Activated CD8-positive, alpha-beta T cell treated with anti-CD3 and anti-CD28 coated beads, Interleukin-2, amount 10 ng/mL, durations not matched to agents 7 days and 5 days (primary cell): ENCODE results near the gene TEAD1. TPM values are rescaled to one million over a fixed set of nuclear protein-coding genes. Genes with fewer than 3 reads are reported as not detected.

Experiments
- ATAC-seq: fragments of 150-1000 bp; cut with Tn5 transposase; one replicate; pipeline ENCODE4 v1.10.0; 2021; ENCODE audit warnings: moderate library complexity
- CTCF ChIA-PET: fragments of 350-600 bp; sonication (Branson Sonifier 250); formaldehyde crosslinking; loops from one replicate; lab custom pipeline; 2021; ENCODE audit warnings: antibody characterized with exemption; lab: Charles Lee
- POLR2A ChIA-PET: fragments of 350-600 bp; sonication (Branson Sonifier 250); formaldehyde crosslinking; loops from one replicate; lab custom pipeline; 2021; ENCODE audit warnings: antibody characterized with exemption; lab: Charles Lee
- DNase-seq: peaks from one replicate; pipeline ENCODE4 v3.0.0-alpha.2; 2020
- H3K27ac Mint-ChIP-seq: one replicate; pipeline ENCODE4 v1.8.0; 2021; ENCODE audit warnings: mild to moderate bottlenecking, mixed read lengths
- H3K27me3 Mint-ChIP-seq: one replicate; pipeline ENCODE4 v1.8.0; 2021; ENCODE audit warnings: low read depth, mixed read lengths
- H3K36me3 Mint-ChIP-seq: one replicate; pipeline ENCODE4 v1.8.0; 2021; ENCODE audit warnings: low read depth, mixed read lengths
- H3K4me1 Mint-ChIP-seq: one replicate; pipeline ENCODE4 v1.8.0; 2021; ENCODE audit warnings: low read depth, mixed read lengths
- H3K4me3 Mint-ChIP-seq: one replicate; pipeline ENCODE4 v1.8.0; 2021; ENCODE audit warnings: mild to moderate bottlenecking, mixed read lengths
- H3K9me3 Mint-ChIP-seq: one replicate; pipeline ENCODE4 v1.8.0; 2022; ENCODE audit warnings: mixed read lengths; ENCODE audit not compliant: insufficient read depth
- total RNA-seq, 2 experiments: library from RNA; stranded (reverse); gene quantifications; one replicate each; pipeline ENCODE4 v1.2.3, GENCODE V29; 2021

TEAD1 gene
- total RNA-seq, 2 experiments from 2014 or later: 0.05 TPM; not detected in 1

DNA sequence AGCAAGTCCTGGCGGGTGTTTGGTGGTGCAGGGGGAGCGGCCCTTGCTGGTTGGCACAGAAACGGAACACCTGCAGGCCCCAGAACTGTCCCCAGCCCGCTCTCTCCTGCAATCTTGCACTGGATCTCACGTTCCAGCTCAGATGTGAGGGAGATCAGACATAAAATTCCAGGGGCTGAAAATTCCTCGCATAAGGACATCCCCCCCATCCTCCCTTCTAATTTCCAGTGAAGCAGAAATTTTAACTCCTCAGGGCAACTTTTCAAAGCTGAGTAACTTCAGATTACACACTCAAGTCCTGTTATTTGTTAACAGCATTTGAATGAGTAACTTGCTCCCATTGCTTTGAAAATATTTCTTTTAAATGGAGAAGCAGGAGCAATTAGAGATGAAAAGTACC is 294.6 kb downstream of the TEAD1 start:
- Mint-ChIP-seq H3K27me3 (peaks cover 3% of the 10 kb centered on the region), H3K4me3 (no peak overlapping the region), H3K9me3 (no peaks in the 10 kb centered on the region), H3K27ac (no peak overlapping the region), H3K36me3 (no peaks in the 10 kb centered on the region), H3K4me1 (no peaks in the 10 kb centered on the region)
- POLR2A ChIA-PET: no interaction called here
- DNase-seq (no peak), ATAC-seq (no peak)
- CTCF ChIA-PET: interaction anchor here (1.1 kb wide), 1 partner anchor 518 kb away, joined by 3 read pairs; no protein-coding TSS in a partner anchor

- no peak overlapping the region for H3K4me3 Mint-ChIP-seq
- no peaks in the 10 kb centered on the region for H3K9me3 Mint-ChIP-seq
- no peak for DNase-seq
- ChIA-PET POLR2A (no interaction called here), CTCF (no interaction called here)
- H3K27ac Mint-ChIP-seq: no peak overlapping the region
- no peak for ATAC-seq
- no peaks in the 10 kb centered on the region for H3K4me1 Mint-ChIP-seq
- no peaks in the 10 kb centered on the region for H3K36me3 Mint-ChIP-seq
- peaks cover 2% of the 10 kb centered on the region for H3K27me3 Mint-ChIP-seq
Measured at GRCh38 chr11:12971955-12972354, 297.7 kb downstream of the TEAD1 start.

DNA sequence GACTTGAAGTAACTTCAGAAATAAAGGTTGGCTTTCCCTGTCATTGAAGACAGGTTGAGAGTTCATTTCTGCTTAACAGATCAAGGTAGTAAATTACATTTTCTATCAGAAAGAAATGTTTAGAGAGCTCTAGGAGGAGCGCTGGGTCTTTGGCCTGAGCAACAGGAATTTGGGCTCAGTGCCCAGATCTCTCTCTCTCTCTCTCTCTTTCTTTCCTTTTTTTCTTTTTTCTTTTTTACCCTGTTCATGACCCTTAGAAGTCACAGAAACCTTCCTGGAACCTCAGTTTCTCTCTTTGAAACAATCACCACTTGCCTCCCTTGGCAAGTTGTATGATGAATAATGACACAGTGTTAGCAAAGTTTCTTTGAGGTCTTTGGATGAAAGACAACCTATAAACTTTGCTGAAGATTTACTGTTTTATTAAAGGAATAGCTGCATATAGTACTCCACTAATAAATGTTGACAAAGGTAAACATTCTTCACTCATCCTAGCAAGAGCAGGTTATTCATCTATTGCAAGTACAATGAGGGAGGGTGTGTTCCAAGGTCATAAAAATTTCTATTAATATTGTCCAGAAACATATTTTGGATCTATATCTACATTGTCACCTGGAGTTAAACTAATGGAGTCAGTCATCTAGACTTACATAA is 299.4 kb downstream of the TEAD1 start:
- H3K4me3 Mint-ChIP-seq: no peak overlapping the region
- H3K36me3 Mint-ChIP-seq: no peaks in the 10 kb centered on the region
- no peaks in the 10 kb centered on the region for H3K9me3 Mint-ChIP-seq
- ATAC-seq: no peak
- peaks cover 2% of the 10 kb centered on the region for H3K27me3 Mint-ChIP-seq
- no peak overlapping the region for H3K27ac Mint-ChIP-seq
- no peaks in the 10 kb centered on the region for H3K4me1 Mint-ChIP-seq
- CTCF ChIA-PET: interaction anchor here (1.5 kb wide), 1 partner anchor 10 kb away, joined by 4 read pairs; no protein-coding TSS in a partner anchor
- no peak for DNase-seq
- POLR2A ChIA-PET: no interaction called here

DNA sequence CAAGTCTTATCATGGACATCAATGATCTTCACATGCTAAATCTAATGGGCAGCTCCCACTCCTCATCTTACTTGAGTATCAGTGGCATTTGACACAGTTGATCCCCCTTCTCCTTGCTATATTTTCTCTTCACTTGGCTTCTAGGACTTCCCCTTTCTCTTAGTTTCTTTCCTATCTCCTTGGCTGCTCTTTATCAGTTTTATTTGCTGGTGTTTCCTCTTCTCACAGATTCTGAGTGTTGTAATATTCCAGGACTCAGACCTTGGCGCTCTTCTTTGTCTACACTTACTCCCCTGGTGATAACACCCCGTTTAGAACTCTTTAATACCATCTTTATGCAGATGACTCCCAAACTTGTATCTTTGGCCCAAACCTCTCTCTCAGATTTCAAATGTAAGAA is 301.0 kb downstream of the TEAD1 start:
- ChIA-PET POLR2A (no interaction called here), CTCF (interaction anchor here (1.5 kb wide), 1 partner anchor 12 kb away, joined by 4 read pairs; no protein-coding TSS in a partner anchor)
- no peak overlapping the region for H3K27ac Mint-ChIP-seq
- peaks cover 2% of the 10 kb centered on the region for H3K27me3 Mint-ChIP-seq
- H3K4me1 Mint-ChIP-seq: no peaks in the 10 kb centered on the region
- ATAC-seq (no peak), DNase-seq (no peak)
- no peaks in the 10 kb centered on the region for H3K9me3 Mint-ChIP-seq
- no peak overlapping the region for H3K4me3 Mint-ChIP-seq
- no peaks in the 10 kb centered on the region for H3K36me3 Mint-ChIP-seq

GRCh38 chr11:12979928-12980689 is 305.9 kb downstream of the TEAD1 start:
- H3K27me3 Mint-ChIP-seq: peaks cover 2% of the 10 kb centered on the region
- H3K9me3 Mint-ChIP-seq: no peaks in the 10 kb centered on the region
- ATAC-seq (no peak), DNase-seq (no peak)
- no peak overlapping the region for H3K27ac Mint-ChIP-seq
- H3K4me3 Mint-ChIP-seq: no peak overlapping the region
- no peaks in the 10 kb centered on the region for H3K36me3 Mint-ChIP-seq
- H3K4me1 Mint-ChIP-seq: no peaks in the 10 kb centered on the region
- ChIA-PET CTCF (no interaction called here), POLR2A (interaction anchor here (0.8 kb wide), 1 partner anchor 182 kb away, joined by 3 read pairs; no protein-coding TSS in a partner anchor)

- H3K4me1 Mint-ChIP-seq: no peaks in the 10 kb centered on the region
- H3K27me3 Mint-ChIP-seq: peaks cover 6% of the 10 kb centered on the region
- H3K4me3 Mint-ChIP-seq: no peak overlapping the region
- DNase-seq (no peak), ATAC-seq (no peak)
- no peak overlapping the region for H3K27ac Mint-ChIP-seq
- H3K9me3 Mint-ChIP-seq: no peaks in the 10 kb centered on the region
- ChIA-PET CTCF (no interaction called here), POLR2A (no interaction called here)
- H3K36me3 Mint-ChIP-seq: no peaks in the 10 kb centered on the region
Measured at GRCh38 chr11:12981676-12982522, 307.7 kb downstream of the TEAD1 start.

GRCh38 chr11:12983336-12983735 is 309.1 kb downstream of the TEAD1 start:
- H3K36me3 Mint-ChIP-seq: no peaks in the 10 kb centered on the region
- ATAC-seq: no peak
- no peaks in the 10 kb centered on the region for H3K9me3 Mint-ChIP-seq
- H3K27me3 Mint-ChIP-seq: peaks cover 4% of the 10 kb centered on the region
- ChIA-PET CTCF (no interaction called here), POLR2A (no interaction called here)
- no peak overlapping the region for H3K27ac Mint-ChIP-seq
- H3K4me1 Mint-ChIP-seq: no peaks in the 10 kb centered on the region
- DNase-seq: no peak
- no peak overlapping the region for H3K4me3 Mint-ChIP-seq

- DNase-seq (no peak), ATAC-seq (no peak)
- Mint-ChIP-seq H3K9me3 (no peaks in the 10 kb centered on the region), H3K27me3 (peaks cover 3% of the 10 kb centered on the region), H3K27ac (no peak overlapping the region), H3K4me1 (no peaks in the 10 kb centered on the region), H3K4me3 (no peak overlapping the region), H3K36me3 (no peaks in the 10 kb centered on the region)
- CTCF ChIA-PET: no interaction called here
- POLR2A ChIA-PET: no interaction called here
Measured at GRCh38 chr11:12986194-12986898, 312.1 kb downstream of the TEAD1 start.

DNA sequence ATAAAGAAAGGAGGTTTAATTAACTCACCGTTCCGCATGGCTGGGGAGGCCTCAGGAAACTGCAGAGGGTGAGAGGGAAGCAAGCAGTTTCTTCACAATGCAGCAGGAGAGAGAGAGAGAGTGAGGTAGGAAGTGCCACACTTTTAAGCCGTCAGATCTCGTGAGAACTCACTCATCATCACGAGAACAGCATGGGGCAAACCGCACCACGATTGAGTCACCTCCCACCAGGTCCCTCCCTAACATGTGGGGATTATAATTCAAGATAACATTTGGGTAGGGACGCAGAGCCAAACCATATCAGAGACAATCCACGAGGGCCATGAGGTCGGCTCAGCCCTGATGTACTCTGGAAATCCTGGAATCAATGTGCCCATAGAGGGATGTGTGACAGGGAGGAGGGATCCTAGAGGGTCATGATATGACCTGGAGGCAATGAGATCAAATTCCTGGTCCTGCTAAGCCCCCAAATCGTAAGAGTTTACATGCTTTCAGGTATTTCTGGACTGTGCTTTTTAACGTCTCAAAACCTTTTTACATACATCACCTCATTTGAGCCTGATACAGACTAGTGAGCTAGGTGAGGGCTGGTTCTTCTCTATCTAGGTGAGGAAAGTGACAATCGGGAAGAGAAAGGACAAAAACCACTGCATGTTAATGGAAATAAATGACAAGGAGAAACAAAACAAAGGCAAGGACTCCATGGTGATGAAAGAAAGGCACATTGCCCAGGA is 315.4 kb downstream of the TEAD1 start:
- no peak for DNase-seq
- Mint-ChIP-seq H3K36me3 (no peaks in the 10 kb centered on the region), H3K9me3 (no peaks in the 10 kb centered on the region), H3K4me1 (no peaks in the 10 kb centered on the region), H3K4me3 (no peak overlapping the region), H3K27me3 (peaks cover 9% of the 10 kb centered on the region), H3K27ac (no peak overlapping the region)
- ChIA-PET CTCF (no interaction called here), POLR2A (no interaction called here)
- ATAC-seq: no peak

GRCh38 chr11:12990162-12990480 is 315.9 kb downstream of the TEAD1 start:
- Mint-ChIP-seq H3K27me3 (peaks cover 9% of the 10 kb centered on the region), H3K4me3 (no peak overlapping the region), H3K4me1 (no peaks in the 10 kb centered on the region), H3K9me3 (no peaks in the 10 kb centered on the region), H3K36me3 (no peaks in the 10 kb centered on the region), H3K27ac (no peak overlapping the region)
- DNase-seq (no peak), ATAC-seq (no peak)
- CTCF ChIA-PET: no interaction called here
- POLR2A ChIA-PET: no interaction called here

- Mint-ChIP-seq H3K36me3 (no peaks in the 10 kb centered on the region), H3K4me3 (no peak overlapping the region), H3K4me1 (no peaks in the 10 kb centered on the region), H3K27me3 (peaks cover 6% of the 10 kb centered on the region), H3K9me3 (no peaks in the 10 kb centered on the region), H3K27ac (no peak overlapping the region)
- POLR2A ChIA-PET: no interaction called here
- ATAC-seq (no peak), DNase-seq (no peak)
- CTCF ChIA-PET: no interaction called here
Measured at GRCh38 chr11:12991426-12991825, 317.2 kb downstream of the TEAD1 start.
